Measurements from ENCODE around the gene IFNAR1. TPM values are rescaled to one million over a fixed set of nuclear protein-coding genes. Genes with fewer than 3 reads are reported as not detected.

Gene IFNAR1
- total and polyA plus RNA-seq, 2 of the 4 experiments (the other 2 are of a cell fraction) = 7.8 to 9.9 TPM

GRCh38 chr21:33334824-33335223 lies 10.1 kb downstream of the IFNAR1 start:
- no peak overlapping the region for H3K27ac ChIP-seq (ENCODE audit: insufficient read depth, low read length)
- H2AFZ ChIP-seq (replicated peaks; ENCODE audit: low read length, poor library complexity) = no peak overlapping the region
- H2AK5ac ChIP-seq (ENCODE audit: low read depth, low read length) = no peak overlapping the region
- 0 out of 2 replicates have a peak, but pooled peaks cover 2% of the 10 kb centered on the region for H3K9me3 ChIP-seq (ENCODE audit: control insufficient read depth, insufficient read depth, low read length)
- H3K9me1 ChIP-seq (ENCODE audit: insufficient read depth, low read length) = peaks cover 8% of the 10 kb centered on the region; the same call in 1 of the 2 replicates
- no peak overlapping the region for H2AK9ac ChIP-seq (replicated peaks; ENCODE audit: low read depth, low read length, poor library complexity)
- no peak overlapping the region for H3K23ac ChIP-seq (ENCODE audit: low read depth, low read length)
- no peak overlapping the region for H4K5ac ChIP-seq (ENCODE audit: low read depth, low read length)
- no peak overlapping the region for H4K8ac ChIP-seq (ENCODE audit: low read depth in 2 of 2, low read length in 2 of 2)
- no peak overlapping the region for H3K4ac ChIP-seq (ENCODE audit: low read depth, low read length)
- no peak overlapping the region for H2BK15ac ChIP-seq (ENCODE audit: low read depth, low read length)
- no peak overlapping the region for H3K56ac ChIP-seq (ENCODE audit: extremely low read depth, insufficient read depth, low read length)
- H3K14ac ChIP-seq (replicated peaks; ENCODE audit: low read depth, low read length) = no peak overlapping the region
- POLR2A ChIA-PET (ENCODE audit: unreplicated experiment) = no interaction called here
- no peak for DNase-seq
- H4K91ac ChIP-seq (ENCODE audit: insufficient read depth, low read depth, low read length) = no peak overlapping the region
- H3K18ac ChIP-seq (ENCODE audit: low read depth, low read length) = no peak overlapping the region
- CTCF ChIA-PET = interaction anchor here (0.6 kb wide), 1 partner anchor 110 kb away, joined by 3 read pairs; no protein-coding TSS in a partner anchor
- ATAC-seq (ENCODE audit: low read depth) = no peak
- no peak overlapping the region for H3K4me3 ChIP-seq (ENCODE audit: insufficient read depth, low read depth, low read length)
- no CpG with 5 or more reads among the region's 2 CpGs for WGBS, 2 experiments (ENCODE audit: extremely low coverage in 2 of 2, insufficient read length in 1 of 2)
- H2BK5ac ChIP-seq (ENCODE audit: low read depth, low read length, poor library complexity, severe bottlenecking) = no peak overlapping the region
- intact Hi-C loops (cut with micrococcal nuclease) (loop anchor here (5.0 kb wide), 1 partner anchor 37 kb away; no protein-coding TSS in a partner anchor), in situ Hi-C loops (cut with MboI; ENCODE audit: low sequenced_read_pairs) (no loop called here), dilution Hi-C loops (cut with HindIII; ENCODE audit: low sequenced_read_pairs, unreplicated experiment) (no loop called here)
- H3K4me1 ChIP-seq (ENCODE audit: control insufficient read depth, insufficient read depth, low read length) = peaks cover 1% of the 10 kb centered on the region; the same call in 1 of the 2 replicates
- peaks cover 12% of the 10 kb centered on the region for H3K36me3 ChIP-seq (ENCODE audit: control insufficient read depth, insufficient read depth, low read length)
- no peaks in the 10 kb centered on the region for H3K27me3 ChIP-seq (ENCODE audit: control insufficient read depth, insufficient read depth, low read length)
- H3K9ac ChIP-seq (ENCODE audit: low read depth, low read length) = no peak overlapping the region
- H3K79me1 ChIP-seq (ENCODE audit: low read depth in 1 of 2, low read length in 2 of 2) = peaks cover 36% of the 10 kb centered on the region in 2 experiments
- TF ChIP-seq, protein P1, sequence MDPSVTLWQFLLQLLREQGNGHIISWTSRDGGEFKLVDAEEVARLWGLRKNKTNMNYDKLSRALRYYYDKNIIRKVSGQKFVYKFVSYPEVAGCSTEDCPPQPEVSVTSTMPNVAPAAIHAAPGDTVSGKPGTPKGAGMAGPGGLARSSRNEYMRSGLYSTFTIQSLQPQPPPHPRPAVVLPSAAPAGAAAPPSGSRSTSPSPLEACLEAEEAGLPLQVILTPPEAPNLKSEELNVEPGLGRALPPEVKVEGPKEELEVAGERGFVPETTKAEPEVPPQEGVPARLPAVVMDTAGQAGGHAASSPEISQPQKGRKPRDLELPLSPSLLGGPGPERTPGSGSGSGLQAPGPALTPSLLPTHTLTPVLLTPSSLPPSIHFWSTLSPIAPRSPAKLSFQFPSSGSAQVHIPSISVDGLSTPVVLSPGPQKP (IDR thresholded peaks at IDR 0.05; ENCODE audit: borderline replicate concordance, low read depth, low read length) = no peak
- TF ChIP-seq FOS (IDR thresholded peaks at IDR 0.05; ENCODE audit: low read depth, low read length) (no peak), RAD21 (IDR thresholded peaks at IDR 0.05; ENCODE audit: low read length) (no peak), MAFK (IDR thresholded peaks at IDR 0.05; ENCODE audit: low read depth, low read length) (no peak), RFX5 (IDR thresholded peaks at IDR 0.05; ENCODE audit: low read depth, low read length) (no peak), CTCF (conservative IDR thresholded peaks at IDR 0.05; ENCODE audit: low read depth, low read length) (no peak), RCOR1 (IDR thresholded peaks at IDR 0.05; ENCODE audit: insufficient replicate concordance, low read length) (no peak), MXI1 (IDR thresholded peaks at IDR 0.05; ENCODE audit: borderline replicate concordance, low read depth, low read length) (no peak), CEBPB (IDR thresholded peaks at IDR 0.05; ENCODE audit: low read depth, low read length) (no peak), CHD1 (IDR thresholded peaks at IDR 0.05; ENCODE audit: low read depth, low read length) (no peak)
- no TSS peak for BruUV-seq (replicated peaks)
- H4K20me1 ChIP-seq (ENCODE audit: insufficient read depth, low read length) = peaks cover 8% of the 10 kb centered on the region
- no peak overlapping the region for H2BK120ac ChIP-seq (ENCODE audit: low read depth, low read length)
- H2BK20ac ChIP-seq (ENCODE audit: low read depth, low read length) = no peak overlapping the region
- H3K4me2 ChIP-seq (ENCODE audit: low read depth, low read length) = no peak overlapping the region

Data from IMR-90 (cell line).